NCI-H2107 treated with DMSO at 0.1 percent for 48 hours (cell line): ENCODE results near the gene USP44.
A peak's percentile ranks its signal among the peaks of the same experiment; 100 is the strongest.

Source experiments
- DNase-seq: peaks from one replicate; lab custom pipeline; 2025; ENCODE audit not compliant: unreplicated experiment; lab: John Stamatoyannopoulos, UW

USP44 gene

GRCh38 chr12:95548539-95549391 lies 2.5 kb downstream of the USP44 start:
- DNase-seq = no peak

- DNase-seq = peak; percentile 36
These were observed 3.2 kb downstream of the USP44 start for GRCh38 chr12:95548056-95548538.

- no peak for DNase-seq
These were observed 3.7 kb downstream of the USP44 start for GRCh38 chr12:95547522-95548055.

- no peak for DNase-seq
These were observed 4.8 kb downstream of the USP44 start for GRCh38 chr12:95546491-95546813.

GRCh38 chr12:95545731-95546490 lies 5.4 kb downstream of the USP44 start:
- DNase-seq = peak; percentile 71

- DNase-seq = no peak
These were observed 6.0 kb downstream of the USP44 start for GRCh38 chr12:95545303-95545702.

- no peak for DNase-seq
These were observed 6.5 kb downstream of the USP44 start for GRCh38 chr12:95544756-95545155.

- DNase-seq = no peak
These were observed 8.0 kb downstream of the USP44 start for GRCh38 chr12:95543305-95543704.

GRCh38 chr12:95541436-95541835 lies 9.8 kb downstream of the USP44 start:
- no peak for DNase-seq

- no peak for DNase-seq
These were observed 12.6 kb downstream of the USP44 start for GRCh38 chr12:95538656-95539055.

- DNase-seq = no peak
These were observed 13.3 kb downstream of the USP44 start for GRCh38 chr12:95538006-95538405.

GRCh38 chr12:95533985-95534384 lies 17.3 kb downstream of the USP44 start:
- no peak for DNase-seq

- no peak for DNase-seq
These were observed 18.4 kb downstream of the USP44 start for GRCh38 chr12:95532851-95533250.

- DNase-seq = no peak
These were observed 21.5 kb downstream of the USP44 start for GRCh38 chr12:95529693-95530225.

GRCh38 chr12:95528431-95528830 lies 22.8 kb downstream of the USP44 start:
- DNase-seq = no peak

- DNase-seq = no peak
These were observed 28.6 kb downstream of the USP44 start for GRCh38 chr12:95522692-95523091.

- no peak for DNase-seq
These were observed 30.5 kb downstream of the USP44 start for GRCh38 chr12:95520816-95521215.

GRCh38 chr12:95518944-95519343 lies 32.3 kb downstream of the USP44 start:
- no peak for DNase-seq

GRCh38 chr12:95517246-95517645 lies 34.0 kb downstream of the USP44 start:
- DNase-seq = no peak

GRCh38 chr12:95516757-95517156 lies 34.5 kb downstream of the USP44 start:
- no peak for DNase-seq

- no peak for DNase-seq
These were observed 36.1 kb downstream of the USP44 start for GRCh38 chr12:95515197-95515596.

- no peak for DNase-seq
These were observed 37.7 kb downstream of the USP44 start for GRCh38 chr12:95513599-95513998.
